ENCODE measurements around the gene TKT. TPM values are rescaled to one million over a fixed set of nuclear protein-coding genes. Genes with fewer than 3 reads are reported as not detected.
A peak's percentile ranks its signal among the peaks of the same experiment; 100 is the strongest.

The TKT gene
- total RNA-seq, 4 donors from 2014 or later = 18.5 to 41.3 (median 23.8) TPM

DNA sequence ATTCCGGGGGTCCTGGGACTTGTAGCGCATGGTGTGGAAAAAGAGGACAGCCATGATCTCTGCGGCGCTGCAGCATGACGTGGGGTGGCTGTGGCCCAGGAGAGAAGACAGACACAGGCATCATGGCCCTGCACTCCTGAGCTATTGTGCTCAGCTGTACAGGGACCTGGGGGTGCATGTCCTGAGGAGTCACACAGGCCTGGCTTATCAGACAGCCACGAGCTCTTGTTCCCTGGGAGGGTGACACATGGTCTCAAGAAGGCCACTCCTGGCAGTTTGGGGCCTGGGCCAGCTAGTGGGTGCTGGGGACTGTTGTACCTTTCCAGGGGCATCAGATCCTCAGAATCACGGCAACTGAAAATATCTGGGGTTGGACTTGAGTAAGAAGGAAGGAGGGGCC, 13.7 kb downstream of the TKT start:
- in situ Hi-C loops (cut with MboI; ENCODE audit: low sequenced_read_pairs in 4 of 4) = no loop called here
- Histone ChIP-seq H3K4me3 (no peak overlapping the region), H3K27ac (peak overlapping the region; percentile 66 to 81 (median 72)), H3K27me3 (no peaks in the 10 kb centered on the region), H3K9me3 (no peaks in the 10 kb centered on the region), H3K4me1 (peaks cover 36 to 39% of the 10 kb centered on the region in 2 donors), H3K36me3 (peaks cover 0 to 35% of the 10 kb centered on the region in 2 donors)
- intact Hi-C loops (cut with DNase I; ENCODE audit: low total_unique reads) = no loop called here
- no peak for TF ChIP-seq CTCF (IDR thresholded peaks at IDR 0.05 in 4 of 5, conservative IDR thresholded peaks at IDR 0.05 in 1 of 5)
- TF ChIP-seq POLR2A (IDR thresholded peaks at IDR 0.05) = no peak
- peak; percentile 46 to 47 for DNase-seq
- ATAC-seq = peak in 1 of 2 donors; percentile 72

- H3K36me3 ChIP-seq = peaks cover 0 to 35% of the 10 kb centered on the region in 2 donors
- intact Hi-C loops (cut with DNase I; ENCODE audit: low total_unique reads) = no loop called here
- no peak overlapping the region for H3K4me3 ChIP-seq
- peak overlapping the region; percentile 66 to 81 (median 72) for H3K27ac ChIP-seq
- no peaks in the 10 kb centered on the region for H3K9me3 ChIP-seq
- in situ Hi-C loops (cut with MboI; ENCODE audit: low sequenced_read_pairs in 4 of 4) = no loop called here
- ATAC-seq (peak; percentile 61 to 89), DNase-seq (peak; percentile 53 to 84)
- H3K27me3 ChIP-seq = no peaks in the 10 kb centered on the region
- TF ChIP-seq CTCF (IDR thresholded peaks at IDR 0.05 in 4 of 5, conservative IDR thresholded peaks at IDR 0.05 in 1 of 5) (no peak), POLR2A (IDR thresholded peaks at IDR 0.05) (no peak)
- peaks cover 40 to 47% of the 10 kb centered on the region in 2 donors for H3K4me1 ChIP-seq
Observed at GRCh38 chr3:53240989-53241972, 14.5 kb downstream of the TKT start.

- Histone ChIP-seq H3K27me3 (no peaks in the 10 kb centered on the region), H3K36me3 (peaks cover 0 to 47% of the 10 kb centered on the region in 2 donors), H3K9me3 (no peaks in the 10 kb centered on the region), H3K4me3 (no peak overlapping the region), H3K4me1 (peaks cover 43 to 53% of the 10 kb centered on the region in 2 donors), H3K27ac (no peak overlapping the region)
- no peak for ATAC-seq
- DNase-seq = no peak
- intact Hi-C loops (cut with DNase I; ENCODE audit: low total_unique reads) (no loop called here), in situ Hi-C loops (cut with MboI; ENCODE audit: low sequenced_read_pairs in 4 of 4) (no loop called here)
- TF ChIP-seq CTCF (IDR thresholded peaks at IDR 0.05 in 4 of 5, conservative IDR thresholded peaks at IDR 0.05 in 1 of 5) (no peak), POLR2A (IDR thresholded peaks at IDR 0.05) (no peak)
Observed at GRCh38 chr3:53239800-53240199, 16.0 kb downstream of the TKT start.

- no peak for TF ChIP-seq POLR2A (IDR thresholded peaks at IDR 0.05)
- TF ChIP-seq CTCF (IDR thresholded peaks at IDR 0.05 in 4 of 5, conservative IDR thresholded peaks at IDR 0.05 in 1 of 5) = no peak
- H3K27ac ChIP-seq = no peak overlapping the region
- intact Hi-C loops (cut with DNase I; ENCODE audit: low total_unique reads) = no loop called here
- peaks cover 0 to 56% of the 10 kb centered on the region in 2 donors for H3K36me3 ChIP-seq
- in situ Hi-C loops (cut with MboI; ENCODE audit: low sequenced_read_pairs in 4 of 4) = no loop called here
- no peaks in the 10 kb centered on the region for H3K9me3 ChIP-seq
- ATAC-seq = no peak
- H3K4me1 ChIP-seq = peaks cover 38 to 47% of the 10 kb centered on the region in 2 donors
- H3K4me3 ChIP-seq = no peak overlapping the region
- no peaks in the 10 kb centered on the region for H3K27me3 ChIP-seq
- DNase-seq = no peak
Observed at GRCh38 chr3:53238886-53239285, 16.9 kb downstream of the TKT start.
